ENCODE measurements around the gene STX17.

Gene STX17

GRCh38 chr9:99907208-99907532 lies 716 bp downstream of the STX17 start:
- H3K4me2 ChIP-seq (ENCODE audit: low read depth, low read length, poor library complexity, severe bottlenecking), result peak overlapping the region; percentile 82
- H4K20me1 ChIP-seq (ENCODE audit: low read depth, low read length), result no peaks in the 10 kb centered on the region
- peak overlapping the region; percentile 89 for H2AFZ ChIP-seq (ENCODE audit: low read depth, low read length, severe bottlenecking)
- H3K27me3 ChIP-seq (ENCODE audit: low read length), result no peaks in the 10 kb centered on the region
- no peaks in the 10 kb centered on the region for H3K9me3 ChIP-seq (ENCODE audit: insufficient read depth, low read length)
- peak overlapping the region; percentile 66 for H3K4me3 ChIP-seq (ENCODE audit: insufficient read depth, low read length, poor library complexity, severe bottlenecking)
- no peaks in the 10 kb centered on the region for H3K36me3 ChIP-seq (ENCODE audit: low read length)
- no peaks in the 10 kb centered on the region for H3K79me2 ChIP-seq (ENCODE audit: insufficient read depth, low read length)
- no peaks in the 10 kb centered on the region for H3K9me2 ChIP-seq (replicated peaks; ENCODE audit: insufficient read depth, low read length)
- H3F3A ChIP-seq (ENCODE audit: insufficient read depth), result no peaks in the 10 kb centered on the region
- H3K27ac ChIP-seq (ENCODE audit: low read depth, low read length), result no peak overlapping the region
- TF ChIP-seq EZH2phosphoT487 (conservative IDR thresholded peaks at IDR 0.05; ENCODE audit: low read length) (no peak), CTCF (IDR thresholded peaks at IDR 0.05; ENCODE audit: insufficient read depth, low read length, poor library complexity, severe bottlenecking) (no peak)
- H3K9ac ChIP-seq (ENCODE audit: low read length), result peak overlapping the region; percentile 72

- H3K27me3 ChIP-seq (ENCODE audit: low read length), result no peaks in the 10 kb centered on the region
Measured at GRCh38 chr9:99911600-99911999, 5.1 kb downstream of the STX17 start.

GRCh38 chr9:99916650-99917049 lies 10.2 kb downstream of the STX17 start:
- peaks cover 2% of the 10 kb centered on the region; the same call in 1 of the 2 replicates for H3K36me3 ChIP-seq (ENCODE audit: low read length)
- no peaks in the 10 kb centered on the region for H3F3A ChIP-seq (ENCODE audit: insufficient read depth)
- no peak overlapping the region for H3K9ac ChIP-seq (ENCODE audit: low read length)
- TF ChIP-seq EZH2phosphoT487 (conservative IDR thresholded peaks at IDR 0.05; ENCODE audit: low read length), result no peak
- TF ChIP-seq CTCF (IDR thresholded peaks at IDR 0.05; ENCODE audit: insufficient read depth, low read length, poor library complexity, severe bottlenecking), result no peak
- H3K9me2 ChIP-seq (replicated peaks; ENCODE audit: insufficient read depth, low read length), result no peaks in the 10 kb centered on the region
- H3K4me2 ChIP-seq (ENCODE audit: low read depth, low read length, poor library complexity, severe bottlenecking), result no peak overlapping the region
- no peaks in the 10 kb centered on the region for H3K27me3 ChIP-seq (ENCODE audit: low read length)
- no peak overlapping the region for H3K4me3 ChIP-seq (ENCODE audit: insufficient read depth, low read length, poor library complexity, severe bottlenecking)
- H4K20me1 ChIP-seq (ENCODE audit: low read depth, low read length), result no peaks in the 10 kb centered on the region
- no peaks in the 10 kb centered on the region for H3K79me2 ChIP-seq (ENCODE audit: insufficient read depth, low read length)
- no peak overlapping the region for H3K27ac ChIP-seq (ENCODE audit: low read depth, low read length)
- H2AFZ ChIP-seq (ENCODE audit: low read depth, low read length, severe bottlenecking), result no peak overlapping the region
- H3K9me3 ChIP-seq (ENCODE audit: insufficient read depth, low read length), result no peaks in the 10 kb centered on the region

More at GRCh38 chr9:99911600-99911999, 5.1 kb downstream of the STX17 start:
- Histone ChIP-seq H3K9me2 (replicated peaks; ENCODE audit: insufficient read depth, low read length) (no peaks in the 10 kb centered on the region), H3K27ac (ENCODE audit: low read depth, low read length) (no peak overlapping the region), H3K4me2 (ENCODE audit: low read depth, low read length, poor library complexity, severe bottlenecking) (no peak overlapping the region), H3K4me3 (ENCODE audit: insufficient read depth, low read length, poor library complexity, severe bottlenecking) (no peak overlapping the region), H3F3A (ENCODE audit: insufficient read depth) (no peaks in the 10 kb centered on the region), H3K36me3 (ENCODE audit: low read length) (no peaks in the 10 kb centered on the region), H3K9ac (ENCODE audit: low read length) (no peak overlapping the region), H2AFZ (ENCODE audit: low read depth, low read length, severe bottlenecking) (no peak overlapping the region), H3K9me3 (ENCODE audit: insufficient read depth, low read length) (no peaks in the 10 kb centered on the region), H3K79me2 (ENCODE audit: insufficient read depth, low read length) (no peaks in the 10 kb centered on the region), H4K20me1 (ENCODE audit: low read depth, low read length) (no peaks in the 10 kb centered on the region)
- no peak for TF ChIP-seq CTCF (IDR thresholded peaks at IDR 0.05; ENCODE audit: insufficient read depth, low read length, poor library complexity, severe bottlenecking)

GRCh38 chr9:99918134-99918533 lies 11.7 kb downstream of the STX17 start:
- H3K79me2 ChIP-seq (ENCODE audit: insufficient read depth, low read length), result no peaks in the 10 kb centered on the region
- H3K4me2 ChIP-seq (ENCODE audit: low read depth, low read length, poor library complexity, severe bottlenecking), result no peak overlapping the region
- H3K27me3 ChIP-seq (ENCODE audit: low read length), result no peaks in the 10 kb centered on the region
- H4K20me1 ChIP-seq (ENCODE audit: low read depth, low read length), result no peaks in the 10 kb centered on the region
- H2AFZ ChIP-seq (ENCODE audit: low read depth, low read length, severe bottlenecking), result no peak overlapping the region
- H3K9me3 ChIP-seq (ENCODE audit: insufficient read depth, low read length), result no peaks in the 10 kb centered on the region
- H3K36me3 ChIP-seq (ENCODE audit: low read length), result peaks cover 7% of the 10 kb centered on the region
- H3F3A ChIP-seq (ENCODE audit: insufficient read depth), result no peaks in the 10 kb centered on the region
- TF ChIP-seq CTCF (IDR thresholded peaks at IDR 0.05; ENCODE audit: insufficient read depth, low read length, poor library complexity, severe bottlenecking), result no peak
- TF ChIP-seq EZH2phosphoT487 (conservative IDR thresholded peaks at IDR 0.05; ENCODE audit: low read length), result no peak
- H3K4me3 ChIP-seq (ENCODE audit: insufficient read depth, low read length, poor library complexity, severe bottlenecking), result no peak overlapping the region
- no peak overlapping the region for H3K27ac ChIP-seq (ENCODE audit: low read depth, low read length)
- no peak overlapping the region for H3K9ac ChIP-seq (ENCODE audit: low read length)
- no peaks in the 10 kb centered on the region for H3K9me2 ChIP-seq (replicated peaks; ENCODE audit: insufficient read depth, low read length)
